Activated T-helper 1 cell treated with anti-CD3 and anti-CD28 coated beads, Interleukin-2, amount 50 U/mL, for 16 hours (primary cell): ENCODE data around the gene LSM3.

Experiments used
- DNase-seq, 2 donors: peaks; one replicate each; pipeline ENCODE4 v3.0.0-alpha.2; 2020; ENCODE audit warnings: low read depth in 1 of 2, low spot score in 1 of 2

Gene LSM3

GRCh38 chr3:14239940-14240339, 61.3 kb downstream of the LSM3 start:
- no peak for DNase-seq

- DNase-seq: no peak
These were observed 61.7 kb downstream of the LSM3 start for GRCh38 chr3:14240366-14240765.

GRCh38 chr3:14241716-14242115, 63.1 kb downstream of the LSM3 start:
- no peak for DNase-seq

- no peak for DNase-seq
These were observed 64.1 kb downstream of the LSM3 start for GRCh38 chr3:14242490-14243311.

DNA sequence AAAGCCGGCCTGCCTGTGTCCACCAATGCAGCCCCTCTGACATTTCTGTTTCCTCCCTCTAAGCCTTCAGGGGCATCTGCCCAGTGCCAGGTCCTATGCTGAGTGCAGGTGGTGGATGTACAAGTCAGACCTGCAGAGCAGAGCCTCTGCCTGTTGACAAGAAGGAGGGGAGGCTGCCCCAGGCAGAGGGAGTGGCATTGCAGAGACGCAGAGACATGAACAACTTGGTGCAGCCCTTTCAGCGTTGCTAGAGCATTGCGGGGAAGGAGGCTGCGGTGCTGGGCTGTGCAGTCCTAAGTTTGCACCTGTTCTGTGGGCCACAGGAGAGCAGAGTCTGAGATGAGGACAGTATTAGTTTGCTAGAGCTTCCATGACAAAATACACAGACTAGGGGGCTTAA, 65.2 kb downstream of the LSM3 start:
- DNase-seq: no peak

GRCh38 chr3:14244521-14245247, 66.1 kb downstream of the LSM3 start:
- no peak for DNase-seq

DNA sequence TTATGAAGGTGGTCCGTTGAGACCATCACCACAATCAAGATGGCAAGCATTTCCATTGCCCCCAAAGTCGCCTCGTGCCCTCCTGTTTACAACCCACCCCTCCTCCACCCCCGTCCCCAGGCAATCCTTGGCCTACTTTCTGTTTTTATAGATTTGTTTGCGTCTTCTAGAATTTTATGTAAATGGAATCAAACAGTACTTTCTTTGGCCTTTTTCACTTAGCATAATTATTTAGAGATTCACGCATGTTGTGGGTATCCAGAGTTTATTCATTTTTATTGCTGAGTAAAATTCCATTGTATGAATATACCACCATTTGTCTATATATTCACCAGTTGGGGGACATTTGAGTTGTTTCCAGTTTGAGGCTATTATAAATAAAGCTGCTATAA, 66.6 kb downstream of the LSM3 start:
- no peak for DNase-seq

- DNase-seq: no peak
These were observed 67.2 kb downstream of the LSM3 start for GRCh38 chr3:14245822-14246221.

GRCh38 chr3:14246414-14246813, 67.8 kb downstream of the LSM3 start:
- DNase-seq: no peak

DNA sequence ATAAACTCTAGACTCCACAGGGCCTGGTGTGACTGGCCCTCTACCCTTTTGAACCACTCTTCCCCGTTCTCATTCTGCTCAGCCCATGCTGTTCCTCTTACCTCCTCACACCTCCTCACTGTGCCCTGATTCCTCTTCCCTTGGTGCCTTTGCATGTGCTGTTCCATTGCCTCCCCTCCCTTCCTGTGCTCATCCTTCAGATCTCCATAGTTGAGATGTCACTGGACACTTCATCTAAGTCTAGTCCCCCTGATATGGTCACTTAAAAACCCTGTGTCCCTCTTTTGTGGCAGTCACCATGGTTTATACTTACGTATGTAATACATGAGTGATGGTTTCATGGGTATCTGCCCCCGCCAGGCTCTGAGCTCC, 69.8 kb downstream of the LSM3 start:
- DNase-seq: no peak

GRCh38 chr3:14248849-14249523, 70.4 kb downstream of the LSM3 start:
- DNase-seq: no peak
